K562 (cell line): ENCODE measurements around the gene GLE1. TPM values are rescaled to one million over a fixed set of nuclear protein-coding genes. Genes with fewer than 3 reads are reported as not detected.

Experiments used
- ATAC-seq: fragments of 200-7000 bp; cut with Tn5 transposase; 3 replicates; pipeline ENCODE4 v1.9.1; 2020; ENCODE audit warnings: moderate library complexity
- BruUV-seq: library from RNA; stranded (reverse); fragments of 400-500 nt; replicated peaks from 2 replicates; lab custom pipeline; 2021; lab: Mats Ljungman, UMichigan
- CTCF ChIA-PET: fragments of 300-600 bp; formaldehyde crosslinking; extraction: SDS; loops from one replicate; lab custom pipeline; 2021; ENCODE audit warnings: low intra/inter-chr PET ratio; lab: Yijun Ruan, JAX
- POLR2A ChIA-PET: fragments of 300-600, 350-650 bp; sonication (Branson Sonifier 250); formaldehyde crosslinking; extraction: SDS; loops from one replicate; lab custom pipeline; 2021; ENCODE audit warnings: antibody characterized with exemption, inconsistent platforms; lab: Yijun Ruan, JAX
- DNase-seq, 4 experiments: peaks; one replicate each; pipeline versions ENCODE4 v3.0.0 to v3.0.0-alpha.2; 2011 to 2018; ENCODE audit warnings: low spot score in 3 of 4, mixed read lengths in 3 of 4; ENCODE audit errors: extremely low read depth in 1 of 4
- FAIRE-seq: peaks from 2 replicates; lab custom pipeline; 2011; peaks lifted over from hg19 to GRCh38; lab: Jason Lieb, UNC
- H2AFZ ChIP-seq: 2 replicates; pipeline ENCODE4 v1.6.0; 2011; ENCODE audit warnings: low read depth, low read length, control low read depth, inconsistent platforms
- H3K27ac ChIP-seq: fragments of 200-600 bp; 3 replicates; pipeline ENCODE4 v1.8.0; 2011; ENCODE audit warnings: low read depth, mild to moderate bottlenecking, control low read depth, inconsistent platforms, low read length, moderate library complexity, mixed read lengths; ENCODE audit errors: extremely low read depth
- H3K27me3 ChIP-seq, 2 experiments: fragments of 300-600 bp in 1 of 2; 2 replicates in 1 of 2; 3 replicates in 1 of 2; pipeline versions ENCODE4 v1.6.0 to v1.8.0; 2011; ENCODE audit warnings: inconsistent platforms in 2 of 2, low read length in 2 of 2, mild to moderate bottlenecking in 1 of 2, mixed read lengths in 1 of 2, moderate library complexity in 1 of 2; ENCODE audit not compliant: control insufficient read depth in 2 of 2, insufficient read depth in 2 of 2
- H3K36me3 ChIP-seq: fragments of 300-600 bp; 3 replicates; pipeline ENCODE4 v1.8.0; 2011; ENCODE audit warnings: mild to moderate bottlenecking, low read length, inconsistent platforms; ENCODE audit not compliant: control insufficient read depth, insufficient read depth
- H3K4me1 ChIP-seq, 2 experiments: fragments of 200-600 bp in 1 of 2; replicated peaks in 1 of 2; 2 replicates in 1 of 2; 3 replicates in 1 of 2; pipeline versions ENCODE4 v1.5.1 to v1.8.0; 2011; ENCODE audit warnings: inconsistent platforms in 2 of 2, low read length in 2 of 2, mild to moderate bottlenecking in 1 of 2, mixed read lengths in 1 of 2, moderate library complexity in 1 of 2; ENCODE audit not compliant: control insufficient read depth in 2 of 2, insufficient read depth in 2 of 2
- H3K4me2 ChIP-seq: 2 replicates; pipeline ENCODE4 v1.6.1; 2011; ENCODE audit warnings: low read length, control low read depth, inconsistent platforms, mixed read lengths; ENCODE audit not compliant: insufficient read depth
- H3K4me3 ChIP-seq: fragments of 200-600 bp; sonication (generic), shearing (Covaris generic); 2 replicates; pipeline ENCODE4 v1.5.1; 2016; ENCODE audit warnings: control low read depth, inconsistent platforms
- H3K79me2 ChIP-seq: fragments of 200-600 bp; 3 replicates; pipeline ENCODE4 v1.8.0; 2011; ENCODE audit warnings: low read length, inconsistent platforms; ENCODE audit not compliant: control insufficient read depth, insufficient read depth
- H3K9ac ChIP-seq, 2 experiments: 2 replicates each; pipeline versions ENCODE4 v1.6.0 to v1.6.1; 2011; ENCODE audit warnings: low read depth in 2 of 2, low read length in 2 of 2, control low read depth in 1 of 2, inconsistent platforms in 1 of 2, mild to moderate bottlenecking in 1 of 2, mixed read lengths in 1 of 2; ENCODE audit not compliant: insufficient read depth in 1 of 2
- H3K9me1 ChIP-seq: one replicate; pipeline ENCODE4 v1.6.0; 2011; ENCODE audit warnings: inconsistent platforms, mild to moderate bottlenecking, low read length, moderate library complexity; ENCODE audit not compliant: control insufficient read depth, insufficient read depth
- H3K9me3 ChIP-seq: replicated peaks from 2 replicates; pipeline ENCODE4 v1.5.1; 2011; ENCODE audit warnings: low read depth, low read length, inconsistent platforms; ENCODE audit not compliant: control insufficient read depth, insufficient read depth
- H4K20me1 ChIP-seq: replicated peaks from 2 replicates; pipeline ENCODE4 v1.6.1; 2011; ENCODE audit warnings: low read length, inconsistent platforms, mixed read lengths; ENCODE audit not compliant: control insufficient read depth, insufficient read depth
- CAMTA2 ChIP-seq: fragments of 250-450 bp; sonication (Bioruptor Pico); conservative IDR thresholded peaks from 2 replicates; pipeline ENCODE4 v1.5.1; 2022
- DPF2 ChIP-seq: fragments of 450-650 bp; IDR thresholded peaks from 2 replicates; pipeline ENCODE4 v1.6.1; 2016
- HOXB6 ChIP-seq: fragments of 250-450 bp; sonication (Bioruptor Pico); IDR thresholded peaks from 2 replicates; pipeline ENCODE4 v1.5.1; 2022; ENCODE audit warnings: mild to moderate bottlenecking, borderline replicate concordance
- KDM1A ChIP-seq, 2 experiments: fragments of 450-650 bp; IDR thresholded peaks; 2 replicates each; pipeline ENCODE4 v1.6.1; 2016; ENCODE audit warnings: mild to moderate bottlenecking in 2 of 2
- PHTF2 ChIP-seq: fragments of 250-450 bp; sonication (Bioruptor Pico); IDR thresholded peaks from 2 replicates; pipeline ENCODE4 v1.5.0; 2021; ENCODE audit warnings: mild to moderate bottlenecking
- ZNF436 ChIP-seq: fragments of 250-450, 450-650 bp; sonication (Bioruptor Pico); formaldehyde crosslinking; IDR thresholded peaks from 2 replicates; pipeline ENCODE4 v1.7.0; 2020; ENCODE audit warnings: mild to moderate bottlenecking
- ZNF644 ChIP-seq: fragments of 200-800 bp; sonication (Bioruptor generic); IDR thresholded peaks from 2 replicates; pipeline ENCODE4 v1.6.1; 2016; ENCODE audit warnings: low read depth, missing genetic modification characterization, missing compliant biosample characterization
- WGBS: fragments of 100-300 bp; shearing (Covaris generic); methylation state at CpG from one replicate; pipeline ENCODE4 v1.1.6; 2016; ENCODE audit warnings: low coverage, mixed read lengths; ENCODE audit not compliant: insufficient coverage; ENCODE audit errors: missing lambda C conversion rate; 5-methylcytosine and 5-hydroxymethylcytosine counted together
- in situ Hi-C: fragments of 300-500 bp; cut with MboI; formaldehyde crosslinking; loops from 4 replicates; pipeline ENCODE4 v1.15.0; 2018; ENCODE audit warnings: inconsistent platforms, mixed read lengths
- intact Hi-C: fragments of 100-400 bp; cut with micrococcal nuclease; formaldehyde crosslinking; loops from 2 replicates; pipeline ENCODE4 v1.14.2; 2022
- polyA plus RNA-seq, 8 experiments: library from polyadenylated mRNA; depleted of rRNA in 4 of 8; stranded (reverse) in 5 of 8; unstranded in 3 of 8; fragments of >200 nt; fragmentation: Nextera tagmentation in 2 of 8; fragmentation: Illumina TruSeq in 1 of 8; extraction: Ambion mirVana in 2 of 8; extraction: Trizol in 1 of 8; gene quantifications; 2 replicates each; pipeline versions ENCODE4 v1.2.1 to v1.2.3, GENCODE V29; 2011 to 2014; ENCODE audit warnings: inconsistent platforms in 1 of 8, missing spikeins in 1 of 8
- total RNA-seq, 7 experiments: library from RNA; depleted of rRNA in 6 of 7; stranded (reverse); fragments of >200 nt in 6 of 7; fragmentation: Illumina TruSeq in 2 of 7; extraction: Trizol in 2 of 7; gene quantifications; 2 replicates each; pipeline versions ENCODE4 v1.2.1 to v1.2.3, GENCODE V29; 2011 to 2021; ENCODE audit warnings: low replicate concordance in 1 of 7

GLE1 gene
- total and polyA plus RNA-seq, 9 of the 15 experiments (the other 6 are each of a cell fraction or from before 2014, with no cell fraction given): 15.9 to 44.8 (median 37.6) TPM

DNA sequence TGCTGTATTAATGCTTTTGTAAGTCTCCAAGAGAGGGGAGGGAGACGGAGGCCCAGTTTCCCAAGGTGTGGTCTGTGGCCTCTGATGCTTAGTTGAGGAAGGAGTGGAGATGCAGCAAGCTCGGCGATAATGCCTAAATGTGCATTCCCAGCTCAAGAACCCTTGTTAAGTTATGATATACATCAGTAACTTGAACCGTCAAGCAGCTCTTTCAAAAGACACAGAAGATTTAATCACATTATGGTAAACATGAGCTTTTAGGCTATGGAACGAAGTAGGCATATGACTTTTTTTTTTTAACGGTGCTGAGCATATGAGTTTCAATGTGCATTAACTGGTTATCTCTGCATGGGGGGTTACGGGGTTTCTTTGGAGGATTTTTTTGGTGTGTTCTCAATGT lies 22.3 kb upstream of the GLE1 start:
- BruUV-seq: no TSS peak
- no peak for DNase-seq
- no peak overlapping the region for H3K4me3 ChIP-seq
- intact Hi-C loops: no loop called here
- H3K9ac ChIP-seq: no peak overlapping the region
- no peak for TF ChIP-seq HOXB6 (CRISPR knock-in tag)
- no peak for TF ChIP-seq KDM1A (IDR thresholded peaks at IDR 0.05)
- no peak for TF ChIP-seq PHTF2 (CRISPR knock-in tag)
- TF ChIP-seq ZNF436: no peak
- TF ChIP-seq, all 486 proteins: peak for 0
- H3K4me2 ChIP-seq: no peak overlapping the region
- WGBS: 89% methylated on average over 7 of the region's 7 CpGs
- no peak overlapping the region for H3K27ac ChIP-seq
- no peaks in the 10 kb centered on the region for H3K4me1 ChIP-seq
- in situ Hi-C loops: no loop called here
- H4K20me1 ChIP-seq: no peaks in the 10 kb centered on the region
- H2AFZ ChIP-seq: no peak overlapping the region
- no peaks in the 10 kb centered on the region for H3K9me3 ChIP-seq
- FAIRE-seq (no peak), ATAC-seq (no peak)
- H3K27me3 ChIP-seq: no peaks in the 10 kb centered on the region
- peaks cover 91% of the 10 kb centered on the region for H3K36me3 ChIP-seq
- POLR2A ChIA-PET: interaction anchor here (1.0 to 2.6 kb wide), 5 partner anchors 9 to 50 kb away, joined by 3 to 9 read pairs (median 4); partner anchors contain the start of gene GLE1
- no peaks in the 10 kb centered on the region for H3K9me1 ChIP-seq
- CTCF ChIA-PET: no interaction called here
- H3K79me2 ChIP-seq: no peaks in the 10 kb centered on the region

- H4K20me1 ChIP-seq: no peaks in the 10 kb centered on the region
- DNase-seq: peak in 1 of 4 experiments; percentile 3
- H3K36me3 ChIP-seq: peaks cover 92% of the 10 kb centered on the region
- TSS peak; percentile 44 for BruUV-seq
- POLR2A ChIA-PET: interaction anchor here (0.5 to 3.2 kb wide), 5 partner anchors 11 to 402 kb away, joined by 3 to 9 read pairs (median 8); no protein-coding TSS in a partner anchor
- no peak overlapping the region for H3K27ac ChIP-seq
- intact Hi-C loops (no loop called here), in situ Hi-C loops (no loop called here)
- TF ChIP-seq DPF2 (no peak), ZNF644 (no peak), CAMTA2 (CRISPR knock-in tag) (no peak)
- no peak overlapping the region for H3K4me3 ChIP-seq
- H3K9me3 ChIP-seq: no peaks in the 10 kb centered on the region
- H3K4me1 ChIP-seq: no peaks in the 10 kb centered on the region
- no peak overlapping the region for H3K9ac ChIP-seq
- CTCF ChIA-PET: no interaction called here
- H3K79me2 ChIP-seq: no peaks in the 10 kb centered on the region
- H3K4me2 ChIP-seq: no peak overlapping the region
- WGBS: 94% methylated on average over 17 of the region's 17 CpGs
- no peak overlapping the region for H2AFZ ChIP-seq
- H3K27me3 ChIP-seq: no peaks in the 10 kb centered on the region
- FAIRE-seq: no peak
- ATAC-seq: no peak
- H3K9me1 ChIP-seq: no peaks in the 10 kb centered on the region
Measured at GRCh38 chr9:128484686-128485413, 19.7 kb upstream of the GLE1 start.
